Sigmoid colon (tissue), 7 donors: ENCODE measurements around the gene GCNT1. TPM values are rescaled to one million over a fixed set of nuclear protein-coding genes. Genes with fewer than 3 reads are reported as not detected.
"Not testable (repeated sequence)": the region's sequence is repeated elsewhere in the genome, so short reads cannot be mapped to it uniquely, and the experiment has no call there.

Experiments used
- DNase-seq: peaks from one replicate; pipeline ENCODE4 v3.0.0-alpha.2; 2019
- H3K27ac ChIP-seq, 4 donors: fragments of 200-600 bp; sonication (generic); one replicate each; pipeline ENCODE4 v1.5.1; 2016 to 2019; ENCODE audit warnings: mild to moderate bottlenecking in 1 of 4
- H3K27me3 ChIP-seq, 3 donors: fragments of 200-600 bp; sonication (generic); one replicate each; pipeline ENCODE4 v1.5.1; 2019; ENCODE audit warnings: mild to moderate bottlenecking in 1 of 3
- H3K36me3 ChIP-seq, 4 donors: fragments of 200-600 bp; sonication (generic); one replicate each; pipeline ENCODE4 v1.5.1; 2016 to 2019
- H3K4me1 ChIP-seq, 4 donors: fragments of 200-600 bp; sonication (generic); one replicate each; pipeline ENCODE4 v1.5.1; 2017 to 2019
- H3K4me3 ChIP-seq, 4 donors: fragments of 200-600 bp; sonication (generic); one replicate each; pipeline ENCODE4 v1.5.1; 2017 to 2019; ENCODE audit warnings: mild to moderate bottlenecking in 2 of 4, moderate library complexity in 1 of 4
- H3K9me3 ChIP-seq, 4 donors: fragments of 200-600 bp in 3 of 4; sonication (generic) in 3 of 4; one replicate each; pipeline versions ENCODE4 v1.5.1 to v1.6.1; 2013 to 2019
- CTCF ChIP-seq, 4 experiments: fragments of 450-650 bp in 3 of 4; fragments of 200-600 bp in 1 of 4; IDR thresholded peaks; one replicate each; pipeline ENCODE4 v1.5.1; 2016 to 2019; ENCODE audit warnings: antibody characterized with exemption in 4 of 4, mild to moderate bottlenecking in 3 of 4, moderate library complexity in 2 of 4
- EP300 ChIP-seq, 4 donors: sonication (generic); formaldehyde crosslinking; IDR thresholded peaks; one replicate each; pipeline ENCODE4 v1.6.1; 2017; ENCODE audit warnings: antibody characterized with exemption in 4 of 4
- POLR2A ChIP-seq, 2 donors: fragments of 450-650 bp; IDR thresholded peaks; one replicate each; pipeline ENCODE4 v1.6.1; 2016; ENCODE audit warnings: antibody characterized with exemption in 2 of 2, mild to moderate bottlenecking in 2 of 2, moderate library complexity in 2 of 2
- POLR2AphosphoS5 ChIP-seq, 4 donors: sonication (generic); formaldehyde crosslinking; IDR thresholded peaks; one replicate each; pipeline ENCODE4 v1.6.1; 2017; ENCODE audit warnings: antibody characterized with exemption in 4 of 4
- WGBS, 2 donors: extraction: QIAGEN DNeasy Blood & Tissue Kit; methylation state at CpG; one replicate each; pipeline ENCODE4 v1.1.7; 2013; 5-methylcytosine and 5-hydroxymethylcytosine counted together
- intact Hi-C: fragments of 100-400 bp; cut with DNase I; formaldehyde crosslinking; loops from one replicate; pipeline ENCODE4 v1.15.1; 2023
- polyA plus RNA-seq, 3 donors: library from polyadenylated mRNA; stranded (reverse); fragments of 200-250 nt; gene quantifications; one replicate each; pipeline ENCODE4 v1.2.3, GENCODE V29; 2013
- total RNA-seq, 4 donors: library from RNA; depleted of rRNA; stranded (reverse); fragments of >200 nt; gene quantifications; one replicate each; pipeline ENCODE4 v1.1.0, GENCODE V29; 2016
- donor health status: healthy with polysubstance abuse.
- donor health status: Bipolar disorder and iron deficiency.
- donor health status: healthy.

The GCNT1 gene
- total and polyA plus RNA-seq, 7 donors, result 2.1 to 10.0 (median 5.8) TPM

- 78 to 92% methylated on average over 10 of the region's 10 CpGs for WGBS, 2 donors
- no peaks in the 10 kb centered on the region for H3K36me3 ChIP-seq
- no peaks in the 10 kb centered on the region for H3K4me1 ChIP-seq
- H3K9me3 ChIP-seq, result peaks cover 0 to 3% (median 0%) of the 10 kb centered on the region in 4 donors
- intact Hi-C loops, result no loop called here
- H3K27me3 ChIP-seq, result no peaks in the 10 kb centered on the region
- no peak for DNase-seq
- no peak overlapping the region for H3K4me3 ChIP-seq
- TF ChIP-seq POLR2AphosphoS5 (IDR thresholded peaks at IDR 0.05) (no peak), EP300 (IDR thresholded peaks at IDR 0.05) (no peak), POLR2A (IDR thresholded peaks at IDR 0.05) (no peak), CTCF (IDR thresholded peaks at IDR 0.05) (no peak)
- H3K27ac ChIP-seq, result no peak overlapping the region
Measured at GRCh38 chr9:76478226-76478625, 19.2 kb downstream of the GCNT1 start.

- H3K4me1 ChIP-seq, H3K9me3 ChIP-seq, H3K27me3 ChIP-seq, H3K4me3 ChIP-seq, DNase-seq, intact Hi-C loops, H3K36me3 ChIP-seq, H3K27ac ChIP-seq: not testable (repeated sequence)
- WGBS, 2 donors, result 96 to 100% methylated on average over 1 of the region's 2 CpGs
Measured at GRCh38 chr9:76479337-76479736, 20.4 kb downstream of the GCNT1 start.

- Histone ChIP-seq H3K4me1 (no peaks in the 10 kb centered on the region), H3K36me3 (no peaks in the 10 kb centered on the region), H3K27ac (no peak overlapping the region), H3K27me3 (no peaks in the 10 kb centered on the region), H3K9me3 (peaks cover 0 to 3% (median 0%) of the 10 kb centered on the region in 4 donors), H3K4me3 (no peak overlapping the region)
- WGBS, 2 donors, result 94 to 95% methylated on average over 2 of the region's 2 CpGs
- intact Hi-C loops, result no loop called here
- DNase-seq, result no peak
- TF ChIP-seq EP300 (IDR thresholded peaks at IDR 0.05), result no peak
- no peak for TF ChIP-seq POLR2A (IDR thresholded peaks at IDR 0.05)
- TF ChIP-seq POLR2AphosphoS5 (IDR thresholded peaks at IDR 0.05), result no peak
Measured at GRCh38 chr9:76486151-76486550, 27.2 kb downstream of the GCNT1 start.

GRCh38 chr9:76490249-76490990 is 31.4 kb downstream of the GCNT1 start:
- H3K4me3 ChIP-seq, result no peak overlapping the region
- H3K27me3 ChIP-seq, result no peaks in the 10 kb centered on the region
- no peaks in the 10 kb centered on the region for H3K9me3 ChIP-seq
- no peaks in the 10 kb centered on the region for H3K36me3 ChIP-seq
- TF ChIP-seq POLR2A (IDR thresholded peaks at IDR 0.05) (no peak), EP300 (IDR thresholded peaks at IDR 0.05) (no peak), POLR2AphosphoS5 (IDR thresholded peaks at IDR 0.05) (no peak), CTCF (IDR thresholded peaks at IDR 0.05) (no peak)
- no peaks in the 10 kb centered on the region for H3K4me1 ChIP-seq
- 79 to 87% methylated on average over 6 of the region's 6 CpGs for WGBS, 2 donors
- DNase-seq, result no peak
- H3K27ac ChIP-seq, result no peak overlapping the region
- intact Hi-C loops, result no loop called here

GRCh38 chr9:76491056-76491455 is 32.1 kb downstream of the GCNT1 start:
- WGBS, 2 donors, result 56 to 88% methylated on average over 1 of the region's 1 CpG
- H3K9me3 ChIP-seq, DNase-seq, H3K27me3 ChIP-seq, H3K27ac ChIP-seq, intact Hi-C loops, H3K36me3 ChIP-seq, H3K4me3 ChIP-seq, H3K4me1 ChIP-seq: not testable (repeated sequence)

- 100% methylated on average over 1 of the region's 1 CpG for WGBS, 2 donors
- DNase-seq, H3K27me3 ChIP-seq, H3K4me3 ChIP-seq, H3K36me3 ChIP-seq, intact Hi-C loops, H3K27ac ChIP-seq, H3K4me1 ChIP-seq, H3K9me3 ChIP-seq: not testable (repeated sequence)
Measured at GRCh38 chr9:76493496-76493895, 34.5 kb downstream of the GCNT1 start.

GRCh38 chr9:76500061-76500460 is 41.1 kb downstream of the GCNT1 start:
- Histone ChIP-seq H3K27me3 (no peaks in the 10 kb centered on the region), H3K27ac (no peak overlapping the region), H3K9me3 (no peaks in the 10 kb centered on the region), H3K4me3 (no peak overlapping the region), H3K36me3 (peaks cover 0 to 4% (median 0%) of the 10 kb centered on the region in 4 donors), H3K4me1 (no peaks in the 10 kb centered on the region)
- intact Hi-C loops, result no loop called here
- 92 to 93% methylated on average over 1 of the region's 1 CpG for WGBS, 2 donors
- no peak for DNase-seq
- TF ChIP-seq POLR2A (IDR thresholded peaks at IDR 0.05) (no peak), POLR2AphosphoS5 (IDR thresholded peaks at IDR 0.05) (no peak), CTCF (IDR thresholded peaks at IDR 0.05) (no peak), EP300 (IDR thresholded peaks at IDR 0.05) (no peak)
